DMS53 treated with DMSO at 0.1 percent for 48 hours (cell line): Measurements from ENCODE around the gene SLC22A16.
"Not testable (repeated sequence)": the region's sequence is repeated elsewhere in the genome, so short reads cannot be mapped to it uniquely, and the experiment has no call there.

ENCODE experiments used
- DNase-seq: peaks from one replicate; lab custom pipeline; 2025; ENCODE audit not compliant: unreplicated experiment; lab: John Stamatoyannopoulos, UW

Gene SLC22A16

GRCh38 chr6:110491299-110491643, 14.9 kb upstream of the SLC22A16 start:
- DNase-seq = no peak

- DNase-seq = no peak
These were observed 13.7 kb upstream of the SLC22A16 start for GRCh38 chr6:110490110-110490509.

- DNase-seq = no peak
These were observed 12.3 kb upstream of the SLC22A16 start for GRCh38 chr6:110488606-110489190.

- not testable (repeated sequence) for DNase-seq
These were observed 11.6 kb upstream of the SLC22A16 start for GRCh38 chr6:110487968-110488381.

- no peak for DNase-seq
These were observed 10.3 kb upstream of the SLC22A16 start for GRCh38 chr6:110486756-110487155.

- DNase-seq = no peak
These were observed 9.1 kb upstream of the SLC22A16 start for GRCh38 chr6:110485491-110485890.

- no peak for DNase-seq
These were observed 7.9 kb upstream of the SLC22A16 start for GRCh38 chr6:110484321-110484720.

GRCh38 chr6:110482774-110483400, 6.5 kb upstream of the SLC22A16 start:
- no peak for DNase-seq

- DNase-seq = no peak
These were observed 4.7 kb upstream of the SLC22A16 start for GRCh38 chr6:110481081-110481480.

GRCh38 chr6:110475066-110475653, 1.3 kb downstream of the SLC22A16 start:
- no peak for DNase-seq

GRCh38 chr6:110474500-110474899, 1.9 kb downstream of the SLC22A16 start:
- DNase-seq = no peak

- no peak for DNase-seq
These were observed 3.7 kb downstream of the SLC22A16 start for GRCh38 chr6:110472739-110473138.

GRCh38 chr6:110471726-110472365, 4.6 kb downstream of the SLC22A16 start:
- no peak for DNase-seq

GRCh38 chr6:110468731-110469130, 7.7 kb downstream of the SLC22A16 start:
- DNase-seq = no peak

GRCh38 chr6:110467566-110468140, 8.8 kb downstream of the SLC22A16 start:
- DNase-seq = no peak

GRCh38 chr6:110462884-110463481, 13.4 kb downstream of the SLC22A16 start:
- DNase-seq = no peak

- no peak for DNase-seq
These were observed 15.0 kb downstream of the SLC22A16 start for GRCh38 chr6:110461376-110461775.

GRCh38 chr6:110459137-110459536, 17.3 kb downstream of the SLC22A16 start:
- DNase-seq = no peak

GRCh38 chr6:110458476-110458875, 17.9 kb downstream of the SLC22A16 start:
- DNase-seq = no peak

- DNase-seq = peak; percentile 59
These were observed 18.7 kb downstream of the SLC22A16 start for GRCh38 chr6:110457567-110458175.

GRCh38 chr6:110456694-110457093, 19.7 kb downstream of the SLC22A16 start:
- DNase-seq = no peak
